SU-DHL-6 (cell line): ENCODE data around the gene TMEM171.

Experiments used
- H2AFZ ChIP-seq: fragments of 200-600 bp; sonication (generic); 2 replicates; pipeline ENCODE4 v1.6.1; 2014; ENCODE audit warnings: low read depth, mild to moderate bottlenecking, moderate library complexity, mixed read lengths, antibody characterized with exemption, low read length; ENCODE audit not compliant: severe bottlenecking
- H3F3A ChIP-seq: fragments of 200-600 bp; shearing (Covaris generic); 2 replicates; pipeline ENCODE4 v1.6.0; 2016; ENCODE audit warnings: antibody characterized with exemption, mild to moderate bottlenecking; ENCODE audit not compliant: insufficient read depth
- H3K27ac ChIP-seq: fragments of 200-600 bp; sonication (generic); 2 replicates; pipeline ENCODE4 v1.5.1; 2016; ENCODE audit warnings: low read depth, mild to moderate bottlenecking, low read length, moderate library complexity, mixed read lengths
- H3K27me3 ChIP-seq: fragments of 200-600 bp; sonication (generic), shearing (Covaris generic); 2 replicates; pipeline ENCODE4 v1.6.0; 2014; ENCODE audit warnings: mild to moderate bottlenecking, low read length
- H3K36me3 ChIP-seq: fragments of 200-600 bp; sonication (generic); 2 replicates; pipeline ENCODE4 v1.6.1; 2014; ENCODE audit warnings: mild to moderate bottlenecking, low read length, mixed read lengths
- H3K4me2 ChIP-seq: fragments of 300-600, 200-600 bp; shearing (Covaris generic), sonication (generic); 2 replicates; pipeline ENCODE4 v1.6.0; 2014; ENCODE audit warnings: low read length, low read depth, mild to moderate bottlenecking; ENCODE audit not compliant: poor library complexity, severe bottlenecking
- H3K4me3 ChIP-seq: fragments of 200-600 bp; sonication (generic); 2 replicates; pipeline ENCODE4 v1.5.1; 2014; ENCODE audit warnings: antibody characterized with exemption, low read length, mild to moderate bottlenecking, mixed read lengths; ENCODE audit not compliant: insufficient read depth, poor library complexity, severe bottlenecking
- H3K79me2 ChIP-seq: fragments of 200-600 bp; sonication (generic); 2 replicates; pipeline ENCODE4 v1.6.1; 2014; ENCODE audit warnings: mild to moderate bottlenecking, low read length, moderate library complexity; ENCODE audit not compliant: insufficient read depth
- H3K9ac ChIP-seq: fragments of 200-600 bp; sonication (generic); 2 replicates; pipeline ENCODE4 v1.7.0; 2014; ENCODE audit warnings: mild to moderate bottlenecking, low read length
- H3K9me2 ChIP-seq: fragments of 200-600 bp; sonication (generic); replicated peaks from 2 replicates; pipeline ENCODE4 v1.6.1; 2014; ENCODE audit warnings: low read length; ENCODE audit not compliant: insufficient read depth
- H3K9me3 ChIP-seq: fragments of 200-600 bp; sonication (generic); 2 replicates; pipeline ENCODE4 v1.6.1; 2014; ENCODE audit warnings: low read length, mixed read lengths; ENCODE audit not compliant: insufficient read depth
- H4K20me1 ChIP-seq: fragments of 200-600 bp; sonication (generic); 2 replicates; pipeline ENCODE4 v1.6.1; 2014; ENCODE audit warnings: low read depth, mild to moderate bottlenecking, antibody characterized with exemption, low read length, moderate library complexity, mixed read lengths
- EZH2phosphoT487 ChIP-seq: fragments of 200-600 bp; sonication (generic), shearing (Covaris generic); conservative IDR thresholded peaks from 2 replicates; pipeline ENCODE4 v1.6.1; 2018; ENCODE audit warnings: mild to moderate bottlenecking, antibody characterized with exemption, low read length, moderate library complexity, mixed read lengths
- TF ChIP-seq, protein P1 (sequence below): fragments of 200-600 bp; sonication (generic); IDR thresholded peaks from one replicate; pipeline ENCODE4 v1.5.1; 2017; ENCODE audit warnings: antibody characterized with exemption, mild to moderate bottlenecking, low read length, moderate library complexity; ENCODE audit not compliant: insufficient read depth, poor library complexity, severe bottlenecking

Gene TMEM171

GRCh38 chr5:73125289-73125688 is 4.9 kb downstream of the TMEM171 start:
- H3K27me3 ChIP-seq: no peaks in the 10 kb centered on the region
- no peak for TF ChIP-seq EZH2phosphoT487
- TF ChIP-seq, protein P1, sequence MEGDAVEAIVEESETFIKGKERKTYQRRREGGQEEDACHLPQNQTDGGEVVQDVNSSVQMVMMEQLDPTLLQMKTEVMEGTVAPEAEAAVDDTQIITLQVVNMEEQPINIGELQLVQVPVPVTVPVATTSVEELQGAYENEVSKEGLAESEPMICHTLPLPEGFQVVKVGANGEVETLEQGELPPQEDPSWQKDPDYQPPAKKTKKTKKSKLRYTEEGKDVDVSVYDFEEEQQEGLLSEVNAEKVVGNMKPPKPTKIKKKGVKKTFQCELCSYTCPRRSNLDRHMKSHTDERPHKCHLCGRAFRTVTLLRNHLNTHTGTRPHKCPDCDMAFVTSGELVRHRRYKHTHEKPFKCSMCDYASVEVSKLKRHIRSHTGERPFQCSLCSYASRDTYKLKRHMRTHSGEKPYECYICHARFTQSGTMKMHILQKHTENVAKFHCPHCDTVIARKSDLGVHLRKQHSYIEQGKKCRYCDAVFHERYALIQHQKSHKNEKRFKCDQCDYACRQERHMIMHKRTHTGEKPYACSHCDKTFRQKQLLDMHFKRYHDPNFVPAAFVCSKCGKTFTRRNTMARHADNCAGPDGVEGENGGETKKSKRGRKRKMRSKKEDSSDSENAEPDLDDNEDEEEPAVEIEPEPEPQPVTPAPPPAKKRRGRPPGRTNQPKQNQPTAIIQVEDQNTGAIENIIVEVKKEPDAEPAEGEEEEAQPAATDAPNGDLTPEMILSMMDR: no peak
- H3K4me2 ChIP-seq: no peak overlapping the region

DNA sequence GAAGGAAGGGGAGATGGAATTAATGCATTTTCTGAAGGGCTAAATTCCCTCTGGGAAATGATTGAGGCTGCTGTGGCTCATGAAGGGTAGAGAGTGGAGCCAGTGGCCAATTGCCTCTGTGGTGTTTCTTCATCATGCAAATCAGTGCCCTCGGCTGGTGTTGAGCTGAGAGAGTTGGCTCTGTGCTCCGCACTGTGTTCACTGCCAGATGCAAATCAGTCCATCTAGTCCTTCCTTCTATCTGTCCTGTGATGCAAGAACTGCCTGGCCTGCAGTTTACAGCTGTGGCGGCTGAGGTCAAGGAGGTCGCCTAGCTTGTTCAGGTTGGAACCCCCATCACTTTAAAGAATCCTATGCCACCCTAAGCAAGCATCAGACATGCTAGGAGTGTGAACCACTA is 6.0 kb downstream of the TMEM171 start:
- Histone ChIP-seq H4K20me1 (no peaks in the 10 kb centered on the region), H2AFZ (no peak overlapping the region), H3K9ac (no peak overlapping the region), H3K27ac (no peak overlapping the region), H3K9me2 (no peaks in the 10 kb centered on the region), H3K79me2 (no peaks in the 10 kb centered on the region), H3F3A (no peaks in the 10 kb centered on the region), H3K36me3 (no peaks in the 10 kb centered on the region), H3K27me3 (no peaks in the 10 kb centered on the region), H3K4me3 (no peak overlapping the region), H3K4me2 (no peak overlapping the region), H3K9me3 (no peaks in the 10 kb centered on the region)
- no peak for TF ChIP-seq EZH2phosphoT487
- TF ChIP-seq, protein P1: no peak

More at GRCh38 chr5:73125289-73125688, 4.9 kb downstream of the TMEM171 start:
- Histone ChIP-seq H3K4me3 (no peak overlapping the region), H3K9me2 (no peaks in the 10 kb centered on the region), H3K27ac (no peak overlapping the region), H2AFZ (no peak overlapping the region), H4K20me1 (no peaks in the 10 kb centered on the region), H3F3A (no peaks in the 10 kb centered on the region), H3K9ac (no peak overlapping the region), H3K9me3 (no peaks in the 10 kb centered on the region), H3K79me2 (no peaks in the 10 kb centered on the region), H3K36me3 (no peaks in the 10 kb centered on the region)

- Histone ChIP-seq H3K4me3 (no peak overlapping the region), H3K9ac (no peak overlapping the region), H3K27me3 (no peaks in the 10 kb centered on the region), H3K36me3 (no peaks in the 10 kb centered on the region), H3K79me2 (no peaks in the 10 kb centered on the region), H3K9me3 (no peaks in the 10 kb centered on the region), H4K20me1 (no peaks in the 10 kb centered on the region), H3K27ac (no peak overlapping the region), H3F3A (no peaks in the 10 kb centered on the region), H3K4me2 (no peak overlapping the region), H3K9me2 (no peaks in the 10 kb centered on the region), H2AFZ (no peak overlapping the region)
- TF ChIP-seq, protein P1: no peak
- no peak for TF ChIP-seq EZH2phosphoT487
These were observed 6.6 kb downstream of the TMEM171 start for GRCh38 chr5:73126957-73127356.
